Measurements from ENCODE around the gene SPOCD1. TPM values are rescaled to one million over a fixed set of nuclear protein-coding genes. Genes with fewer than 3 reads are reported as not detected.

SPOCD1 gene
- total RNA-seq, 3 donors from 2014 or later: 0.15 to 11.1 (median 1.1) TPM

- intact Hi-C loops (cut with DNase I; ENCODE audit: low total_unique reads): no loop called here
- H3K4me1 ChIP-seq: peaks cover 12 to 13% of the 10 kb centered on the region in 2 donors
- DNase-seq (ENCODE audit: low spot score in 2 of 2): no peak
Measured at GRCh38 chr1:31765516-31765915, 50.3 kb downstream of the SPOCD1 start.

GRCh38 chr1:31765041-31765467 is 50.8 kb downstream of the SPOCD1 start:
- intact Hi-C loops (cut with DNase I; ENCODE audit: low total_unique reads): no loop called here
- H3K4me1 ChIP-seq: peaks cover 12 to 16% of the 10 kb centered on the region in 2 donors

More at GRCh38 chr1:31765516-31765915, 50.3 kb downstream of the SPOCD1 start:
- no peaks in the 10 kb centered on the region for H3K36me3 ChIP-seq
- no peak overlapping the region for H3K4me3 ChIP-seq
- H3K9me3 ChIP-seq: no peaks in the 10 kb centered on the region
- no peak overlapping the region for H3K27ac ChIP-seq
- H3K27me3 ChIP-seq: peaks cover 0 to 11% of the 10 kb centered on the region in 2 donors
- TF ChIP-seq POLR2A (IDR thresholded peaks at IDR 0.05) (no peak), POLR2AphosphoS5 (IDR thresholded peaks at IDR 0.05) (no peak), CTCF (IDR thresholded peaks at IDR 0.05) (no peak)

GRCh38 chr1:31764312-31765040 is 51.3 kb downstream of the SPOCD1 start, which contains the start of gene ADGRB2:
Gene ADGRB2 (minus strand): TSS chr1:31764340. CDS start chr1:31757221, 7,119 bp downstream.
- no peaks in the 10 kb centered on the region for H3K36me3 ChIP-seq
- no peaks in the 10 kb centered on the region for H3K9me3 ChIP-seq
- intact Hi-C loops (cut with DNase I; ENCODE audit: low total_unique reads): no loop called here
- H3K27me3 ChIP-seq: peaks cover 0 to 11% of the 10 kb centered on the region in 2 donors
- peaks cover 7 to 16% of the 10 kb centered on the region in 2 donors for H3K4me1 ChIP-seq
- peak within 1 kb of the TSS; percentile 43 to 84 (median 61) for H3K4me3 ChIP-seq
- TF ChIP-seq POLR2A (IDR thresholded peaks at IDR 0.05) (no peak), POLR2AphosphoS5 (IDR thresholded peaks at IDR 0.05) (no peak), CTCF (IDR thresholded peaks at IDR 0.05) (no peak)
- H3K27ac ChIP-seq: no peak within 1 kb of the TSS
- DNase-seq (ENCODE audit: low spot score in 2 of 2): no peak

More at GRCh38 chr1:31765041-31765467, 50.8 kb downstream of the SPOCD1 start:
- DNase-seq (ENCODE audit: low spot score in 2 of 2): no peak
- no peak overlapping the region for H3K27ac ChIP-seq
- H3K36me3 ChIP-seq: no peaks in the 10 kb centered on the region
- H3K9me3 ChIP-seq: no peaks in the 10 kb centered on the region
- H3K27me3 ChIP-seq: peaks cover 0 to 11% of the 10 kb centered on the region in 2 donors
- no peak overlapping the region for H3K4me3 ChIP-seq
- TF ChIP-seq POLR2A (IDR thresholded peaks at IDR 0.05) (no peak), CTCF (IDR thresholded peaks at IDR 0.05) (no peak), POLR2AphosphoS5 (IDR thresholded peaks at IDR 0.05) (no peak)

GRCh38 chr1:31763671-31764311 is 52.0 kb downstream of the SPOCD1 start:
- H3K27me3 ChIP-seq: peaks cover 0 to 11% of the 10 kb centered on the region in 2 donors
- TF ChIP-seq POLR2AphosphoS5 (IDR thresholded peaks at IDR 0.05) (no peak), CTCF (IDR thresholded peaks at IDR 0.05) (no peak), POLR2A (IDR thresholded peaks at IDR 0.05) (no peak)
- H3K4me3 ChIP-seq: peak overlapping the region; percentile 43 to 84 (median 61)
- intact Hi-C loops (cut with DNase I; ENCODE audit: low total_unique reads): no loop called here
- H3K36me3 ChIP-seq: no peaks in the 10 kb centered on the region
- no peaks in the 10 kb centered on the region for H3K9me3 ChIP-seq
- DNase-seq (ENCODE audit: low spot score in 2 of 2): no peak
- H3K27ac ChIP-seq: no peak overlapping the region
- H3K4me1 ChIP-seq: peaks cover 7 to 16% of the 10 kb centered on the region in 2 donors
